ENCODE measurements around the gene SLC38A4. TPM values are rescaled to one million over a fixed set of nuclear protein-coding genes. Genes with fewer than 3 reads are reported as not detected.

SLC38A4 gene
- total and polyA plus RNA-seq, 2 of the 8 experiments (the other 6 are each of a cell fraction or from before 2014, with no cell fraction given): 6.7 to 15.4 TPM

DNA sequence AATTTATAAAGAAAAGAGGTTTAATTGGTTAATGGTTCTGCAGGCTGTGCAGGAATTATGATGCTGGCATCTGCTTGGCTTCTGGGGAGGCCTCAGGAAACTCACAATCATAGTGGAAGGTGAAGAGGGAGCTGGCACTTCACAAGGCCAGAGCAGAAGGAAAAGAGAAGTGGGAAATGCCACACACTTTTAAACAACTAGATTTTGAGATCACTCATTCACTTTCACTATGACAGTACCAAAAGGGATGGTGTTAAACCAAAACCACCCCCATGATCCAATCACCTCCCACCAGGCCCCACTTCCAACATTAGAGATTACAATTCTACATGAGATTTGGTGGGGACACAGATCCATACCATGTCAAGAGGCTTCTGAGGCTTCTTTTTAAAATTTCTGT, 62.6 kb downstream of the SLC38A4 start (continued):
- no peak for TF ChIP-seq BCL11A (IDR thresholded peaks at IDR 0.05; ENCODE audit: low read depth in 2 of 2, low read length in 2 of 2)
